ENCODE data around the gene ANKEF1. TPM values are rescaled to one million over a fixed set of nuclear protein-coding genes. Genes with fewer than 3 reads are reported as not detected.
A peak's percentile ranks its signal among the peaks of the same experiment; 100 is the strongest.

The ANKEF1 gene
- total RNA-seq, 1 experiment from 2014 or later = 3.9 TPM

GRCh38 chr20:10042086-10042485 lies 7.3 kb downstream of the ANKEF1 start:
- intact Hi-C loops (cut with micrococcal nuclease; ENCODE audit: unreplicated experiment) = no loop called here
- H3K36me3 ChIP-seq (ENCODE audit: control insufficient read depth, insufficient read depth, low read length) = no peaks in the 10 kb centered on the region; the same call in 1 of the 2 replicates
- no peaks in the 10 kb centered on the region for H3K9me3 ChIP-seq
- no TSS peak for BruUV-seq (replicated peaks)
- no peaks in the 10 kb centered on the region for H3K4me1 ChIP-seq
- no peak for DNase-seq
- ChIA-PET CTCF (no interaction called here), POLR2A (no interaction called here)
- Mint-ChIP-seq H3K36me3 (ENCODE audit: insufficient read depth, unreplicated experiment) (no peaks in the 10 kb centered on the region), H3K9me3 (ENCODE audit: unreplicated experiment) (no peaks in the 10 kb centered on the region), H3K27ac (ENCODE audit: unreplicated experiment) (no peak overlapping the region), H3K4me1 (ENCODE audit: low read depth, unreplicated experiment) (no peaks in the 10 kb centered on the region), H3K4me3 (ENCODE audit: unreplicated experiment) (no peak overlapping the region), H3K27me3 (ENCODE audit: insufficient read depth, unreplicated experiment) (no peaks in the 10 kb centered on the region)
- H3K27me3 ChIP-seq (replicated peaks; ENCODE audit: control insufficient read depth, insufficient read depth, low read length) = no peaks in the 10 kb centered on the region
- H3K4me3 ChIP-seq (ENCODE audit: low read depth, low read length) = no peak overlapping the region
- TF ChIP-seq CTCF (IDR thresholded peaks at IDR 0.05; ENCODE audit: insufficient read depth in 1 of 2, low read depth in 1 of 2, low read length in 1 of 2, severe bottlenecking in 1 of 2, unreplicated experiment in 1 of 2) = no peak

- intact Hi-C loops (cut with micrococcal nuclease; ENCODE audit: unreplicated experiment) = loop anchor here (1.0 kb wide), 1 partner anchor 69 kb away; no protein-coding TSS in a partner anchor
- H3K4me3 Mint-ChIP-seq (ENCODE audit: unreplicated experiment) = no peak overlapping the region
- Histone ChIP-seq H3K9me3 (no peaks in the 10 kb centered on the region), H3K36me3 (ENCODE audit: control insufficient read depth, insufficient read depth, low read length) (no peaks in the 10 kb centered on the region), H3K27me3 (replicated peaks; ENCODE audit: control insufficient read depth, insufficient read depth, low read length) (no peaks in the 10 kb centered on the region), H3K4me3 (ENCODE audit: low read depth, low read length) (no peak overlapping the region), H3K4me1 (no peaks in the 10 kb centered on the region)
- no peaks in the 10 kb centered on the region for H3K27me3 Mint-ChIP-seq (ENCODE audit: insufficient read depth, unreplicated experiment)
- ChIA-PET CTCF (interaction anchor here (0.7 to 1.4 kb wide), 4 partner anchors 13 to 387 kb away, joined by 3 to 11 read pairs (median 5); partner anchors contain the start of genes ANKEF1 and MKKS), POLR2A (no interaction called here)
- DNase-seq = peak in 1 of 2 experiments; percentile 46
- no peaks in the 10 kb centered on the region for H3K36me3 Mint-ChIP-seq (ENCODE audit: insufficient read depth, unreplicated experiment)
- TF ChIP-seq CTCF (IDR thresholded peaks at IDR 0.05; ENCODE audit: insufficient read depth in 1 of 2, low read depth in 1 of 2, low read length in 1 of 2, severe bottlenecking in 1 of 2, unreplicated experiment in 1 of 2) = peak; percentile 44 to 60
- no peaks in the 10 kb centered on the region for H3K4me1 Mint-ChIP-seq (ENCODE audit: low read depth, unreplicated experiment)
- BruUV-seq (replicated peaks) = no TSS peak
- no peak overlapping the region for H3K27ac Mint-ChIP-seq (ENCODE audit: unreplicated experiment)
- no peaks in the 10 kb centered on the region for H3K9me3 Mint-ChIP-seq (ENCODE audit: unreplicated experiment)
Observed at GRCh38 chr20:10047427-10047826, 12.6 kb downstream of the ANKEF1 start.

GRCh38 chr20:10051185-10051584 lies 16.4 kb downstream of the ANKEF1 start:
- Histone ChIP-seq H3K4me1 (no peaks in the 10 kb centered on the region), H3K36me3 (ENCODE audit: control insufficient read depth, insufficient read depth, low read length) (no peaks in the 10 kb centered on the region), H3K27me3 (replicated peaks; ENCODE audit: control insufficient read depth, insufficient read depth, low read length) (no peaks in the 10 kb centered on the region), H3K9me3 (no peaks in the 10 kb centered on the region), H3K4me3 (ENCODE audit: low read depth, low read length) (no peak overlapping the region)
- Mint-ChIP-seq H3K9me3 (ENCODE audit: unreplicated experiment) (no peaks in the 10 kb centered on the region), H3K4me3 (ENCODE audit: unreplicated experiment) (no peak overlapping the region), H3K27ac (ENCODE audit: unreplicated experiment) (no peak overlapping the region), H3K36me3 (ENCODE audit: insufficient read depth, unreplicated experiment) (no peaks in the 10 kb centered on the region), H3K27me3 (ENCODE audit: insufficient read depth, unreplicated experiment) (no peaks in the 10 kb centered on the region), H3K4me1 (ENCODE audit: low read depth, unreplicated experiment) (no peaks in the 10 kb centered on the region)
- BruUV-seq (replicated peaks) = no TSS peak
- DNase-seq = no peak
- ChIA-PET CTCF (no interaction called here), POLR2A (no interaction called here)
- intact Hi-C loops (cut with micrococcal nuclease; ENCODE audit: unreplicated experiment) = no loop called here
- TF ChIP-seq CTCF (IDR thresholded peaks at IDR 0.05; ENCODE audit: insufficient read depth in 1 of 2, low read depth in 1 of 2, low read length in 1 of 2, severe bottlenecking in 1 of 2, unreplicated experiment in 1 of 2) = no peak
